Measurements from ENCODE around the gene UBE2E3. TPM values are rescaled to one million over a fixed set of nuclear protein-coding genes. Genes with fewer than 3 reads are reported as not detected.
A peak's percentile ranks its signal among the peaks of the same experiment; 100 is the strongest.

The UBE2E3 gene
- total and polyA plus RNA-seq, 8 donors, result 11.9 to 560 (median 83.8) TPM

- H3K9me3 ChIP-seq, result no peaks in the 10 kb centered on the region
- TF ChIP-seq CTCF (IDR thresholded peaks at IDR 0.05), result no peak
- no peak for TF ChIP-seq POLR2AphosphoS5 (IDR thresholded peaks at IDR 0.05)
- no peak for TF ChIP-seq POLR2A (IDR thresholded peaks at IDR 0.05)
- TF ChIP-seq EP300 (IDR thresholded peaks at IDR 0.05), result no peak
- intact Hi-C loops (cut with DNase I; ENCODE audit: low total_unique reads), result no loop called here
- no peak overlapping the region for H3K27ac ChIP-seq
- no peak overlapping the region for H3K4me3 ChIP-seq
- WGBS, 5 donors, result 38 to 77% (median 50%) methylated on average over 1 of the region's 1 CpG
- peaks cover 10 to 78% (median 53%) of the 10 kb centered on the region in 4 donors for H3K4me1 ChIP-seq
- no peaks in the 10 kb centered on the region for H3K36me3 ChIP-seq
- H3K27me3 ChIP-seq, result no peaks in the 10 kb centered on the region
- no peak for DNase-seq
These were observed 25.4 kb downstream of the UBE2E3 start for GRCh38 chr2:181005809-181006208.

GRCh38 chr2:181007086-181007837 is 26.9 kb downstream of the UBE2E3 start:
- 67 to 86% (median 73%) methylated on average over 4 of the region's 4 CpGs for WGBS, 5 donors

GRCh38 chr2:181008407-181008806 is 28.0 kb downstream of the UBE2E3 start:
- 50 to 60% (median 59%) methylated on average over 3 of the region's 3 CpGs for WGBS, 5 donors
- H3K27me3 ChIP-seq, result no peaks in the 10 kb centered on the region
- H3K4me1 ChIP-seq, result peaks cover 3 to 78% (median 43%) of the 10 kb centered on the region in 4 donors
- no peak overlapping the region for H3K4me3 ChIP-seq
- intact Hi-C loops (cut with DNase I; ENCODE audit: low total_unique reads), result no loop called here
- no peaks in the 10 kb centered on the region for H3K9me3 ChIP-seq
- H3K36me3 ChIP-seq, result no peaks in the 10 kb centered on the region
- no peak overlapping the region for H3K27ac ChIP-seq
- peak in 1 of 2 donors; percentile 30 for DNase-seq
- TF ChIP-seq POLR2AphosphoS5 (IDR thresholded peaks at IDR 0.05) (no peak), POLR2A (IDR thresholded peaks at IDR 0.05) (no peak), CTCF (IDR thresholded peaks at IDR 0.05) (no peak), EP300 (IDR thresholded peaks at IDR 0.05) (no peak)

More at GRCh38 chr2:181007086-181007837, 26.9 kb downstream of the UBE2E3 start:
- Histone ChIP-seq H3K4me3 (no peak overlapping the region), H3K27ac (no peak overlapping the region), H3K4me1 (peaks cover 6 to 86% (median 49%) of the 10 kb centered on the region in 4 donors), H3K36me3 (no peaks in the 10 kb centered on the region), H3K27me3 (no peaks in the 10 kb centered on the region), H3K9me3 (no peaks in the 10 kb centered on the region)
- intact Hi-C loops (cut with DNase I; ENCODE audit: low total_unique reads), result no loop called here
- DNase-seq, result no peak
- no peak for TF ChIP-seq POLR2A (IDR thresholded peaks at IDR 0.05)
- TF ChIP-seq POLR2AphosphoS5 (IDR thresholded peaks at IDR 0.05), result no peak
- no peak for TF ChIP-seq EP300 (IDR thresholded peaks at IDR 0.05)
- TF ChIP-seq CTCF (IDR thresholded peaks at IDR 0.05), result no peak

- Histone ChIP-seq H3K4me3 (no peak overlapping the region), H3K27ac (no peak overlapping the region), H3K4me1 (peaks cover 0 to 24% (median 10%) of the 10 kb centered on the region in 4 donors), H3K9me3 (no peaks in the 10 kb centered on the region), H3K27me3 (no peaks in the 10 kb centered on the region), H3K36me3 (no peaks in the 10 kb centered on the region)
- 88 to 96% (median 94%) methylated on average over 1 of the region's 1 CpG for WGBS, 5 donors
- intact Hi-C loops (cut with DNase I; ENCODE audit: low total_unique reads), result no loop called here
- DNase-seq, result no peak
- no peak for TF ChIP-seq CTCF (IDR thresholded peaks at IDR 0.05)
- no peak for TF ChIP-seq POLR2A (IDR thresholded peaks at IDR 0.05)
- TF ChIP-seq EP300 (IDR thresholded peaks at IDR 0.05), result no peak
These were observed 40.9 kb downstream of the UBE2E3 start for GRCh38 chr2:181021199-181021789.
